DMS79 (cell line): ENCODE results near the gene ZNF850.
A peak's percentile ranks its signal among the peaks of the same experiment; 100 is the strongest.

ENCODE experiments used
- DNase-seq: peaks from one replicate; lab custom pipeline; 2025; lab: John Stamatoyannopoulos, UW

ZNF850 gene

DNA sequence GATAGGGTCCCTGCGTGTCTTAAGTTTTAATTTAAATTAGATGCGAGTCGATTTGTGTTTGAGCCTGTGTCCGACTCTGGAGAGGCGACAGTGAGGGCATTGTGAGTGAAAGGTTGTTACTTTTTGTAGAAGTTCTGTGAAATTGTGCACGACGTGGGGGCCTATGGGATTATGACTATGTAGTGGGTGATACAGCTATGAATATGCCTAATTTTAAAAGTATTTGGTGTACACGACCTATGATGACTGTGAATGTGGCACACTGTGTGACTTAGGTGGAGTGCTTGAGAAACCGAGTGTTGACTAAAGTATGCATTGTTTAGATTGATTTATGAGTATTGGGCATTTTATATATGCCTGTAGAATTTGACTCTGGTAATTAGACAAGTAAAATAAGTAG is 84.5 kb downstream of the ZNF850 start:
- DNase-seq: no peak

DNA sequence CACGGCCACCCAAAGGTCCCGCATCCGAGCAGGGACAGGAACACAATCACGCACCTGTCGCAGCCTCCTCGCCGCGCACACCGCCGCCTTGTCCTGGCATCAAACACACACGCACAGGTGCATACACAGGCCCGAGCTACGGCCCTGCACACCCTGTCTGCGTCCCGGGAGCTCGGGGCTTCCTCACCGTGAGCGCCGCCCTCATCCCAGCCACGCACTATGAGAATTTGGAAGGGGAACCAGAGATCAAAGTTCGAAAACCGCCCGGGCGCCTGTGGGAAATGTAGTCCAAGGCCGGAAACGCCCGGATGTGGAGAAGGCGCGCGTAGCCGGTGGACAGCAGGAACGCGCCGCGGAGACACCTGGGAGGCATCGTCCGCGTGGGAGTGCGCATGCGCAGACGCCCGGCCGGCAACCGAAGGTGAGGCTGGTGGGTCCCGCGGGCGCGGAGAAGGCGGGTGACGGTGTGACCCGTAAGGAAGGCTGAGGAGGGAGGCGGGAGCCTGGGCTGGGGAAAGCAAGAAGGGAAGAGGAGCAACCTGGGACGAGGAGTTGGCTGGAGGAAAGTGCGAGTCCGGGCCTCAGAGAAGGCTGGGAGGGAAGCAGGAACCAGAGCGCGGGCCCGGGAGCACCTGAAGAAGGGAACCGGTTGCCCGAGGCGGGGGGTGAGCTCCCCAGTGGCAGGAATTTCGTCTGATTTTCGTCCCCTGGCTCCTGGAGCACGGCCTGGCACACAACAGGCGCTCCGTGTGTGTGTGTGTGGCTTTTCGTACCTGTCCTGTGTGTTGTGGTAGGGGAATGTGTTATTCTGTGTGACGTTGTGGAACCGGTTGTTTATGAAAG is 85.2 kb downstream of the ZNF850 start, which contains the start of gene ZNF567:
Gene ZNF567 (plus strand): TSS at position 399 of the 843 bp plus-strand sequence. CDS start 7,256 bp downstream, outside the sequence.
- peak; percentile 95 for DNase-seq

DNA sequence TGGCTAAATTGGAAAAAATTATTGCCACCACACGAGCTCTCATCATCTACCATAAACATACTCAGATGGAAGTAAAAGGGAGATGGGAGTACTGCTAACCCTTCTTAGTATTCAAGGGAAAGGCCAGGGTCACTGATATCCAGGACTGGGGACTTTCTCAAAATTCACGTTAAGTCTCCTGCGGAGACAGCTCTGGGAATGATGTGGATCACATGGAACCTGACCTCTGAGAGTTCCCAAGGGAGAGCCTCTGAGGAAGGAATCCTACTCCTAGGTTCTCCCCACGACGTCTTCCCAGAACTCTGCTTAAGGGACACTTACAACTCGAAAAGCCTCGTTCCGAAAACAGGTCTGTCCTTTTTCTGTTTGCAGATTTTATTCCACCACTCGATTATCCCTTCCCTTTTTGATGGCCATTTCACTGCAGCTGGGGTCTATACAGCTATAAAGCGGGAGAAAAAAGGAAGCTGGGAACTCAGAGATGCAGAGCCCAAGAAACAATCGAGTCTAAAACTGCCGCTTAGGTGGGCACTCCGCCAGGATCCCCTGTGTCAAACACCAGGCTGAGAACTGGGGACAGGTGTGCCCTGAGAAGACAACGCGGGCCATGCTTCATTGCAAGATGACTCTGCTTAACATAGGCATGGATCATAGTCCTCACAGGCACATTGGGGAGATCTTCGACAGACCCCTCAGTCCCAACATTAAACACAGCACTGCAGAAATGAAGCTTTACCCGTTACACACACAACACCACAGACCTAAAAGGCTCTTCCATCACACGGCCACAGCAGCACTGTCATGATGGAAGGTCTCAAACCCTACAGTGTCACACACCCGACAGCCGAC is 86.0 kb downstream of the ZNF850 start:
- no peak for DNase-seq

DNA sequence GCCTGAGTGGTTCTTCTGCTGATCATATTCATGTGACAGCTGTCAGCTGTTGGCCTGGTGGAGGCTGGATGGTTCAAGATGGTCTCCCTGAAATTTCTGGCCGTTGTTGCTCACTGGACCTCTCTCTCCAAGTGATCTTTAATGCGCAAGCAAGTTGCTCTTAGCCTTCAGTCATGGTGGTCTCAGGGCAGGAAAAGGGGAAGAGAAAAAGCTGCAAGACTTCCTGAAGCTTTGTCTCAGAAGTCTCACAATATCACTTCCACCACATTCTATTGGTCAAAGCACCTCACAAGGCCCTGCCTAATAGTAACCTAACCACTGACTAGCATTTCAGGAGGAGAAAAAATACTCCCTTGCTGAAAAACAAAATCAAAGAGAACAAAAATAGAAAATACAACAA is 86.8 kb downstream of the ZNF850 start:
- DNase-seq: no peak

DNA sequence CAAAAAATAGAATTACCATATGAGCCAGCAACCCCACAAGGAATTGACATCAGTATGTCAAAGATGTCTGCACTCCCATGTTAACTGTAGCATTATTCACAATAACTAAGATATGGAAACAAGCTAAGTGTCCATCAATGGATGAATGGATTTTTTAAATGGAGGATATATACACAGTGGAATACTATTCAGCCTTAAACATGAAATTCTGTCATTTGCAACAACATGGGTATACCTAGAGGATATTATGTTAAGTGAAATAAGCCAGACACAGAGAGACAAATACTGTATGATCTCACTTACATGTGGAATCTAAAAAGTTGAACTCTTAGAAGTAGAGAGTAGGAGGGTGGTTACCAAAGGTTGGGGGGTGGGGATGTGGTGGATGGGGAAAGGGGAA is 93.2 kb downstream of the ZNF850 start:
- DNase-seq: no peak

DNA sequence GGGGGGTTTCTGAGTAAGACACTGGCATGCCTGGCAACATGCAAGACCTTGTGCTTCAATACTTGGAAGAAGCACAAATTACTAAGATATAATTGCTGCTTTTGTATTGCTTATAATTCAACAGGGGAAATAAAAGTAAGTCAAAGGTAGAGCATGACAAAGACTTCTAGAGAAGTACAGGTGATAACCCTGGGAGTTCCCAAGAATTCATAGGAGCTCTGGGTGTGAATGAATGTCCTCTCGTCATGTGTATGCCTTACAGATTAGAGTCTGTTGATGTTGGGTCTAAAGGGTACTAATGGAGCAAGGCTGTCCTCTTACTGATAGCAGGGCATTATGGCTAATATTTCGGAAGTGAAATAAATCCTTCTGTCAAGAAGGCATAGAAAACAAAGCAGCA is 98.4 kb downstream of the ZNF850 start:
- DNase-seq: no peak

DNA sequence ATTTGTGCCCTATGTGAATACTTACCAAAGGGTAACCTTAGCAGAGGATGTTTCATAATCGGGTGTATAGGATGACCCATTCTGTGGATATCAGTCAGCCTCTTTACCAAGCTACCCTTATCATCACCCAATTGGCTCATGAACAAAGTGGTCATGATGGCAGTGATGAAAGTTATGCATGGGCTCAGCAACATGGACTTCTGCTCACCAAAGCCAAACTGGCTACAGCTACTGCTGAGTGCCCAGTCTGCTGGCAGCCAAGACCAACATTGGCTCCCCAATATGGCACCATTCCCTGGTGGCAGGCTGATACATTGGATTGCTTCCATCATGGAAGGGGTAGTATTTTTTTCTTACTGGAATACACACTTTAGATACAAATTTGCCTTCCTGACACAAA is 100.2 kb downstream of the ZNF850 start:
- DNase-seq: no peak

DNA sequence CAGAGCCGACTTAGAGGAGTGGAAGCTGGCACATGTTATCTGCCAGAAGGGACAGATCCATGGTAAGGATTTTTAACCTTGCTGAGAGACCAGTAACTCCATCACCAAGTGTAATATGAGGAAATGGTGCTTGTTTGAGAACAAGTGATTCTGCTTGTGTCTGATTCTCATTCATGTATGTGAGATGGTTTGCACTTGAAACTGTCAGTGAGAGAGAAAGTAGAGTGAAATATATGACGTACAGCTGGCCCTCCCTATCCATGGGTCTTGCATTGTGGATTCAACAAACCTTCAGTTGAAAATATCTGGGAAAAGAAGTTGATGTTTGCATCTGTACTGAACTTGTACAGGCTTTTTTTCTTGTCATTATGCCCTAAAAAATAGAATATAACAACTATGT is 104.0 kb downstream of the ZNF850 start:
- no peak for DNase-seq

DNA sequence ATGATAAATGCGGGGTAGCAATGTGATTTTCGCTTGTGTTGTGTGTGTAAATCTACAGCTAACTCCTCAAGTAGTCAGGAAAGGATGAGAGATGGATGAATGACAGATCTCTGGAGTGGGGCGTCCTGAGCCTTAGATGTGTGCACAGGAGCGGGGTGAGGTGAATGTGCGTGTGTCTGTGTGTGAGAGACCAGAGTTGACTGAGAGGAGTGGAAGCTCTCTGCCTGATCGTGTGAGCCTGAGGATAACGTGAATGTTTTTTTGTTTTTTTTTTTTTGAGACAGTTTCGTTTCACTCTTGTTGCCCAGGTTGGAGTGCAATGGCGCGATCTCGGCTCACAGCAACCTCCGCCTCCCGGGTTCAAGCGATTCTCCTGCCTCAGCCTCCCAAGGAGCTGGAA is 106.8 kb downstream of the ZNF850 start:
- DNase-seq: no peak
